GM18909 (cell line): ENCODE measurements around the gene SERTAD1.
"Not testable (repeated sequence)": the region's sequence is repeated elsewhere in the genome, so short reads cannot be mapped to it uniquely, and the experiment has no call there.

Experiments
- ATAC-seq: cut with Tn5 transposase; IDR thresholded peaks from one replicate; pipeline ENCODE4 v1.9.1; 2021; ENCODE audit warnings: mild to moderate bottlenecking; ENCODE audit not compliant: unreplicated experiment, poor library complexity

Gene SERTAD1

GRCh38 chr19:40408598-40408925, 17.2 kb downstream of the SERTAD1 start:
- ATAC-seq = not testable (repeated sequence)

GRCh38 chr19:40407714-40408597, 17.8 kb downstream of the SERTAD1 start:
- no peak for ATAC-seq

DNA sequence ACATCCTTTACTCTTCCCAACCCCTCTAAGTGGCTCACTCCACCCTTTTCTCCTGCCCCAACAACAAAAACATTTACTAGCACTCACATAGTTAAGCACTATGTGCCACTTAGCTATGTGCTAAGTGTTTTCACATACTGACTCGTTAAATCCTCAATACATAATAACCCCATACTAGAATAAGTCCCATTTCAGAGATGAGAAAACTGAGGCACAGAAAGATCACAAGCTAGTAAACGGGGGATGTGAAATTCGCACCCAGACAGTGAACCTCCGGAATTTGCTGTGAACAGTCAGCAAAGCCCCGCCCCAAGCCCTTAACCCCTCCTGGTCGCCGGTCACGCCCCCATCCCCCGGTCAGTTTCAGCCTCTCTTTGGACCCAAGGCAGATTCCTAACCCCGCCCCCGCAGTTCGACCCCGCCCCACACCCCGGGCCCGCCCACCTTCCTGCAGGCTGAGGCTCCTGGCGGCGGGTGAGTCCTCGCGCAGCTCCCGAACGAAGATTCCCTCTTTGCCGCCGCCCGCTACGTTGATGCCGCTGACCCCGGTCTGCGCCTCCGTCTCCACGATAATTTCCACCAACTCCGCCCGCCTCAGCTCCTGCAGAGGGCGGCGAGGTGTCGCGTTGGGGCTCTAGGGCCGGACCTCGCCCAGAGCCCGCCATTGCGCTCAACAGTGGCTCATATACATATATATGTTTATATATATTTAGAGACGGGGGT, 22.4 kb downstream of the SERTAD1 start:
- peak; percentile 58 for ATAC-seq

GRCh38 chr19:40400559-40400958, 25.2 kb downstream of the SERTAD1 start:
- ATAC-seq = no peak

DNA sequence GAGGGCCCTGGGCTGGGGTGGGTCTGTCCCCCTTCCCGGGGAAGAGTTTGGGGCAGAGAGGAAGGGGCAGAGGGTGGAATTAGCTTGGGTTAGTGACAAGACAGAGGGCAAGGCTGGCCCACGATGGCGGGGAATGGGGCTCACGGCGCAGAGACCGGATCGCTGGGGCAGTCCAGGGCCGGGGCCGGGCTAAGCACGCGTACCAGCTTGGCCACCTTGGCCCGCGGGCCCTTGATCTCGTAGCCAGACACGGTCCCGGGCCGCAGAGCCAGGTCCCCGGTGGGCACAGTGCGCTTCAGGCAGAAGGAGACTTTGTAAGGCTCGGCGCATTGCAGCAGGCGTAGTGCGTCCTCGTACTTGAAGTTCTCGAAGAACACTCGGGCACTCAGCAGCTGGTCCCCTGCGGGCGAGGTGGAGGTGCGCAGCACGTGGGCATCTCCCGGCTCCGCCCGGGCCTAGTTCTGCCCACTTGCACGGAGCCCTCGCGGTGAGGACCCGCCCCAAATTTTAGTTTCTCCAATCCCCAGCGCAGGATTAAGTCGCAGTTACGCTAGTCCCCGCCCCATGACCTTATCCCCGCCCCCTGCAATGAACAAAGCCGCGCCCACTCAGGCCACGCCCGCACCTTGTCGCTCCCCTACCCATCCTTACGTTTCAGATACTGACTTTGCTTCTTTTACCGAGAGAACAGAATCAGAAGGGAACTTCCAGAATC, 27.2 kb downstream of the SERTAD1 start:
- ATAC-seq = no peak

GRCh38 chr19:40397568-40397906, 28.3 kb downstream of the SERTAD1 start:
- ATAC-seq = no peak

GRCh38 chr19:40396886-40397567, 28.8 kb downstream of the SERTAD1 start:
- no peak for ATAC-seq

- no peak for ATAC-seq
These were observed 29.8 kb downstream of the SERTAD1 start for GRCh38 chr19:40395956-40396355.

DNA sequence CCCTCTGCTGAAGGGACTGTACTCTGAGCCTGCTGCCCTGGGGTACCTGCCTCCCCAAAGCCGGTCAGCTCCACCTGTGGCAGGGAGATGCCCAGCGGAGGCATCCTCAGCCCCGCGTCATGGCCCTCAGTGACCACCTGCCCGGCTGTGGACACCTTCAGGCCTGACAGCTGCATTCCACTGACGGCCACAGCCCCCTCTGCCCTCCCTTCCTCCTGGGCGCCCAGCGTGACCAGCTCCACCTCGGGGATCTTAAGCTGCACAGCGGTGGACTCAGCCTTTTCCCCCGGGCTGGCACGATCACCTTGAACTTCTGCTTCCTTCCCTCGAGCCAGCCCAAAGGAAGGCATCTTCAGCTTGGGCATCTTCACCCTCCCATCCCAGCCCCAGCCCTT, 31.0 kb downstream of the SERTAD1 start:
- ATAC-seq = no peak

DNA sequence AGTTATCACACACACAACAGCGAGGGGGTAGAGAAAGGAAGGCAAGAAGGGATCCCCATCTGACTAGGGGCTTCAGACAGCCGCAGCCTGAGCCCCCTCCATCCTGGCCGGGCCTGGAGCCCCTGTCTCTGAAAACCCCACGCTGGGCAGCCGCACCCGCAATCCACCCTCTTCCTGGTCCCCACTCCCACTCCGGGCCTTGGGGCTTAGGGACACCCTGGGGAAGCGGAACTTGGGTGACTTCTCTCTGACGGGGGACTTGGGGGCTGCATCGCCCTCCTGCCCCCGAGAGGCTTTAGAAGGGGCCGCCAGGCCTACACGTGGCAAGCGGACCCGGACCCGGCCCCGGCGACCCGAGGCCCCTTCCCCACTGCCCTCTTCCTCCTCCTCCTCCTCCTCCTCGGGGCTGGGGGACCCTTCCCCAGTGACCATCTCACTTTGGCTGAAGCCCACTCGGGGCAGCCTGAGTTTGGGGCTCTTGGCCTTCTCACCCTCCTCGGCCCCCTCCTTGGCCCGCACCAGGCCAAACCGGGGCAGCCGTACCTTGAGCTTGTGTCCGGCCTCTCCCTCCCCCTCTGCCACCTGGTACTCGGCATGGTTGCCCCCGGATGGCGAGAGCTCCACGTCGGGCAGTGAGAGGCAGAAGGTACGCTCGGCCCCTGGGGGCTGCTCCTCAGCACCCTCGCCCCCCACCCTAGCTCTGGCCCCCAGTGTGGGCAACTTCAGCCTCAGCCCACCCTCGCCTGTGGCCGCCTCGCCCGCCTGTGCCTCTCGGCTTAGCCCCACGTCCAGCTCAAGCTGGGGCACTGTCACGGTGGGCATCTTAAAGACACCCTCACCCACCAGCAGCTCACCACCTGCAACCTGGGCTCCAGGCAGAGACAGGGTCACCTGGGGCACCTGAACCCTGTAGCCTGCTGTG, 31.6 kb downstream of the SERTAD1 start:
- no peak for ATAC-seq

GRCh38 chr19:40392894-40393517, 32.8 kb downstream of the SERTAD1 start:
- no peak for ATAC-seq

GRCh38 chr19:40392123-40392522, 33.7 kb downstream of the SERTAD1 start:
- ATAC-seq = no peak

- no peak for ATAC-seq
These were observed 35.6 kb downstream of the SERTAD1 start, which contains the start of gene HIPK4 for GRCh38 chr19:40390084-40390742. Gene HIPK4, minus strand, starts transcription at chr19:40390181. Its CDS starts 279 bp downstream, at chr19:40389902.

DNA sequence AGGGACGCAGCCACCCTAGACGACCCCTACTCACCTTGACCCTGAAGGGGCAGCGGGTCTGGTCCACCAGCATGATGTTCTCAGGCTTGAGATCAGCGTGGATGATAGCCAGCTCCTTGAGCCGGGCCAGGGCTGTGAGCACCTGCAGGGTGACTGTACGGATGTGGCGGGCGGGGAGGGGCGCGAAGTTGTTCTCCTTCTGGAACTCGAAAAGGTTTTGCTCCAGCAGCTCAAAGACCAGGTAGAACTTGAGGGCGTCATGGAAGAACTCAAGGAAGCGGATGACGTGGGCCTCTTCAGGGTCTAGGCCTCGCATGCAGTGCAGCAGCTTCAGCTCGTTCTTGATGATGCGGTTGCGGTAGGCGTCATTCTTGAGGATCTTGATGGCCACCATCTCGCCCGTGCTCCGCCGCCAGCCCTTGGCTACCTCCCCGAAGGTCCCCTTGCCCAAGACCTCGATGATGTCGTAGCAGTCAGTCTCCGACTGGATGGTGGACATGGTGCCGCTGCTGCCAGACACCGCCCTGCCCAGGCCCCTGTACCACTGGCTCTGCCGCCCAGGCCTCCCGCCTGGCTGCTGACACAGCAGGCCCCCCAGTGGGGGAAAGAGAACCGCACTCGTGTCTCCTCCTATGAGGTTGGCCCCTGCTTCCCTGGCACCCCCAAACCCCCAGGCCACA, 36.2 kb downstream of the SERTAD1 start:
- ATAC-seq = no peak

- ATAC-seq = no peak
These were observed 37.3 kb downstream of the SERTAD1 start for GRCh38 chr19:40388481-40388880.

DNA sequence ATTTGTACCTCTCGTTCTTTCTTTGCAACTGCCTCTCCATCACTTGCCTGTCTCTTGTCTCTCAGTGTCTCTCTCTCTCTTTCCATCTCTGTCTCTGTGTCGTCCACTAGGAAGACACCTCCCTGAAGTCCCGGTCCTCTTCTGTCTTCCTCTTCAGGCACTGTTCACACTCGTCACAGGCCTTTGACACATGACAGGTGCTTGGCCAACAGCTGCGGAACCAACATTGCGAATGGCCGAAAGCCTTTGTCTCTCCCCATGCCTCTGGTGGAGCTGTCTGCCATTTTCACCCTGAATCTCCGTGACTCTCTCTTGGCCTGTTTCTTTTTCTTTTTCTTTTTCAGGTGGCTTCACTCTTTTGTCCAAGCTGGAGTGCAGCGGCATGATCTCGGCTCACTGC, 38.6 kb downstream of the SERTAD1 start:
- ATAC-seq = no peak

GRCh38 chr19:40383668-40384248, 42.0 kb downstream of the SERTAD1 start:
- ATAC-seq = no peak

DNA sequence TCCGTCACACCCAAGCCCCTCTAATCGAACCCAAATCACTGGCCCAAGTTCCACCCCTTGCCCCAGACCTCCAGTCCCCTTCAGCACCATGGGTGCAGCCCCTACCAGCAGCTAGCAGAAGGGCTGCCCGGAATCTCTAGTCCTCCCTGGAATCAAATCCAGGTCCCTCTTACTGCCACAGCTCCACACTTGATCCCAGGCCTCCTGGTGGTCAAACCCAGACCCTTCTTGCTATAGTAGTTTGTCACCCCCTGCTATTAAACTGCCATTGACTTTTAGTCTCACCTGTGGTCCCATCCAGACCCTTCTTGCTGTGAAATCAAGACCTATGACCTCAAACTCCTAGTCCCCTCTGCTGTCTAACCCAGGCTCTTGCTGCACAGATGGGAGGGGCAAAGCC, 44.5 kb downstream of the SERTAD1 start:
- no peak for ATAC-seq
